IPS-18a (cell line): ENCODE results near the gene ABCB11.
"Not testable (repeated sequence)": the region's sequence is repeated elsewhere in the genome, so short reads cannot be mapped to it uniquely, and the experiment has no call there.

Experiments used
- H3K27ac ChIP-seq: one replicate; pipeline ENCODE4 v1.5.1; 2013; ENCODE audit warnings: low read length
- H3K27me3 ChIP-seq: one replicate; pipeline ENCODE4 v1.6.1; 2013; ENCODE audit warnings: mild to moderate bottlenecking, low read length; ENCODE audit not compliant: control insufficient read depth, insufficient read depth
- H3K36me3 ChIP-seq: one replicate; pipeline ENCODE4 v1.6.1; 2013; ENCODE audit warnings: low read depth, low read length; ENCODE audit not compliant: control insufficient read depth
- H3K4me1 ChIP-seq: one replicate; pipeline ENCODE4 v1.6.1; 2013; ENCODE audit warnings: low read depth, low read length; ENCODE audit not compliant: control insufficient read depth
- H3K4me3 ChIP-seq: one replicate; pipeline ENCODE4 v1.5.1; 2013; ENCODE audit warnings: low read length
- H3K9ac ChIP-seq: one replicate; pipeline ENCODE4 v1.6.1; 2013; ENCODE audit warnings: mild to moderate bottlenecking, low read length, moderate library complexity
- H3K9me3 ChIP-seq: one replicate; pipeline ENCODE4 v1.6.1; 2013; ENCODE audit warnings: low read depth, low read length; ENCODE audit not compliant: control insufficient read depth

The ABCB11 gene

DNA sequence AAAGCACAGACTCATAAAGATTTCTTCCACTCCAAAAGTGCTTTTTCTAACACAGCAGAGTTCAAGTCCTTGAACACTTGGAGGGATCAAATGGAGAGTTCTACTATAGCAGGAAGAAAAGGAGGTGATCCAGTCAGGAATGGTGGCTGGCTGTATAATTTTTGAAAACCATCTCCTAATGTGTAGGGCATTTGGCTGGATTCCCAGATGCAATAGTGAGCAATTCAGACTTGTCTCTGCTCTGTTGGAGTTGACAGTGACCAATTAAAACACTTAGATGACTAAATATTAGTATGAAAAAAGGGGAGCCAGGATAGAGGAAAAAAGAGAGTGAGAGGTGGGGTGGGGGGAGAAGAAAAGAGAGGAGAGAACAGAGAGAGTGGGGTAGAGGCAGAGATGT, 135.4 kb downstream of the ABCB11 start:
- Histone ChIP-seq H3K27me3 (peaks cover 14% of the 10 kb centered on the region), H3K4me3 (no peak overlapping the region), H3K27ac (no peak overlapping the region), H3K4me1 (no peaks in the 10 kb centered on the region), H3K9me3 (no peaks in the 10 kb centered on the region), H3K36me3 (no peaks in the 10 kb centered on the region), H3K9ac (no peak overlapping the region)

DNA sequence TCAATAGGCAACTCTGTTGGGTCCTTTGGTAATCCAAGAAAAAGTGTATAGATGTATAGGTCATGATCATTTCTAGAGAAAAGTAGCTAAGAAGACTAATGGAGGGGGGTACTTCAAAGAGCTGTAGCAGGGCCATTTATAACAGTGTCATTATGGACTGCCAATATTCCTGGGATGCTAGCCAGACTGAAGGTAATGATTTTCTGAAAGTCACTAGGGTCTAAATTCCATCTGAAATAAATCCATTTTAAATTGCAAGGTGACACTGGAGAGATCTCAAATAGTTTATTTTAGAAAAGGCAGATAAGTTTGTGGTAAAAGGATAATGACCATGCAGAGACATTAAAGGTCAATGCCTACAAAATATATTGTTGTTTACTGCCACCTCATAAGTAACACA, 136.4 kb downstream of the ABCB11 start:
- Histone ChIP-seq H3K36me3 (no peaks in the 10 kb centered on the region), H3K9ac (no peak overlapping the region), H3K27me3 (peaks cover 14% of the 10 kb centered on the region), H3K9me3 (no peaks in the 10 kb centered on the region), H3K4me1 (no peaks in the 10 kb centered on the region), H3K4me3 (no peak overlapping the region), H3K27ac (no peak overlapping the region)

DNA sequence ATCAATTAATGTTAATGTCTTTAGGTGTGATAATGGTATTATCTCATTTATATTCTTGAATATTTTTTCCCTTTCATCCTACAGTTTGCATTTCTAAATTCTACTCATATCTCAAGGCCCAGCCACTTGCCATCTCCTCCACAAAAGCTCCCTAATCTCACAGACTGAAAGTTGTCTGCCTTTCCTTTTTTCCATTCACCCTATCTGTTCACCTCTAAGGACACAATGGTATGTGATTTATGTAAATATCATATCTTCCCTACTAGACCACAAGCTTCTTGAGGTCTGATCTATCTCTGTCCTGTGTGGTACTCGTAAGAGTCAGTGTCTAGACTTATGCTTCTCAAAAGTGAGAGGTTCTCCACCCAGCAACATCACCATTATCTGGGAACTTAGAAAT, 137.0 kb downstream of the ABCB11 start:
- Histone ChIP-seq H3K4me1 (peaks cover 4% of the 10 kb centered on the region), H3K9me3 (no peaks in the 10 kb centered on the region), H3K36me3 (no peaks in the 10 kb centered on the region), H3K27ac (no peak overlapping the region), H3K27me3 (peaks cover 14% of the 10 kb centered on the region), H3K9ac (no peak overlapping the region), H3K4me3 (no peak overlapping the region)

- H3K27ac ChIP-seq, result no peak overlapping the region
- H3K9ac ChIP-seq, result no peak overlapping the region
- no peaks in the 10 kb centered on the region for H3K9me3 ChIP-seq
- H3K36me3 ChIP-seq, result peaks cover 3% of the 10 kb centered on the region
- H3K27me3 ChIP-seq, result peaks cover 14% of the 10 kb centered on the region
- peaks cover 4% of the 10 kb centered on the region for H3K4me1 ChIP-seq
- no peak overlapping the region for H3K4me3 ChIP-seq
These were observed 138.8 kb downstream of the ABCB11 start for GRCh38 chr2:168892327-168892726.

- Histone ChIP-seq H3K27ac (no peak within 1 kb of the TSS), H3K36me3 (peaks cover 7% of the 10 kb centered on the region), H3K27me3 (peaks cover 14% of the 10 kb centered on the region), H3K9ac (peak within 1 kb of the TSS; percentile 82), H3K4me3 (peak within 1 kb of the TSS; percentile 99), H3K4me1 (peaks cover 4% of the 10 kb centered on the region), H3K9me3 (no peaks in the 10 kb centered on the region)
These were observed 140.9 kb downstream of the ABCB11 start, which contains the start of gene SPC25 for GRCh38 chr2:168890006-168890782. Gene SPC25 (minus strand): TSS chr2:168890430. CDS start chr2:168889519, 911 bp downstream.

DNA sequence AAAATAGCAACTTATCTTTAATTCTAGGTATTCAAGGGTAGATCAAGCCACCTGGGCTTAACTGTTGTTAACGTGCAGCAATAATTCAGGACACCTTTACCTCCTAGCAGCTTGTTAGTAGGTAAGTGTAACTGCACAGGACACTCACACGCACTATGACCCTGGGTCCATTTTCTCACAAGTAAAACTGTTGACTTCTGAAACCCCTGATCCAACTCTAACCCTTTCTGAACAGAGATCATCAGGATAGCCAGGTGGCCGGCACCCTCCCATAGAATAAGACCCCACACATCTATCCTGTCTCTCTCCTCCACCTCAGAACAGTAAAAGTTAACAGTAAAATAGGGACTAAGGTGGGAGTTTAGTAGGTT, 141.5 kb downstream of the ABCB11 start:
- Histone ChIP-seq H3K9me3 (no peaks in the 10 kb centered on the region), H3K4me1 (peaks cover 4% of the 10 kb centered on the region), H3K9ac (peak overlapping the region; percentile 82), H3K27ac (no peak overlapping the region), H3K27me3 (peaks cover 14% of the 10 kb centered on the region), H3K36me3 (peaks cover 7% of the 10 kb centered on the region), H3K4me3 (peak overlapping the region; percentile 99)

DNA sequence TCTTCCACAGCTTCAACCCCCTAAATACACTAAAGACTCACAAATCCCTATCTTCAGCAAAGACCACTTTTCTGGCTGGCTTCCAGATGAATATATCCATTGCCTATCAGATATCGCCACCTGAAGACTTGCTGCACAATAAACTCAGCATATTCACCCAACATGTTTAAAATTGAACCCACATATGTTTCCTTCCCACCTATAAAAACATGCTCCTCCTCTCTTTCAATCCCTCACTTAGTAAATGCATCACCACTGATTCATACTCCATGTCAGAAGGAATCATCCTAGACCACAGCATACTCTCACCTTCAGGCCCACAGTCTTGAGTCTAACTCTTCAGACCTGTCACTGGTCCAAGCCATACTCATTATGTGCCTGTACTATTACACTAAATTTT, 146.1 kb downstream of the ABCB11 start:
- Histone ChIP-seq H3K9ac (no peak overlapping the region), H3K9me3 (no peaks in the 10 kb centered on the region), H3K4me1 (peaks cover 4% of the 10 kb centered on the region), H3K27me3 (no peaks in the 10 kb centered on the region), H3K27ac (no peak overlapping the region), H3K36me3 (peaks cover 12% of the 10 kb centered on the region), H3K4me3 (no peak overlapping the region)

GRCh38 chr2:168882163-168882562, 149.0 kb downstream of the ABCB11 start:
- H3K9ac ChIP-seq, H3K9me3 ChIP-seq, H3K36me3 ChIP-seq, H3K27ac ChIP-seq, H3K27me3 ChIP-seq, H3K4me1 ChIP-seq, H3K4me3 ChIP-seq: not testable (repeated sequence)

DNA sequence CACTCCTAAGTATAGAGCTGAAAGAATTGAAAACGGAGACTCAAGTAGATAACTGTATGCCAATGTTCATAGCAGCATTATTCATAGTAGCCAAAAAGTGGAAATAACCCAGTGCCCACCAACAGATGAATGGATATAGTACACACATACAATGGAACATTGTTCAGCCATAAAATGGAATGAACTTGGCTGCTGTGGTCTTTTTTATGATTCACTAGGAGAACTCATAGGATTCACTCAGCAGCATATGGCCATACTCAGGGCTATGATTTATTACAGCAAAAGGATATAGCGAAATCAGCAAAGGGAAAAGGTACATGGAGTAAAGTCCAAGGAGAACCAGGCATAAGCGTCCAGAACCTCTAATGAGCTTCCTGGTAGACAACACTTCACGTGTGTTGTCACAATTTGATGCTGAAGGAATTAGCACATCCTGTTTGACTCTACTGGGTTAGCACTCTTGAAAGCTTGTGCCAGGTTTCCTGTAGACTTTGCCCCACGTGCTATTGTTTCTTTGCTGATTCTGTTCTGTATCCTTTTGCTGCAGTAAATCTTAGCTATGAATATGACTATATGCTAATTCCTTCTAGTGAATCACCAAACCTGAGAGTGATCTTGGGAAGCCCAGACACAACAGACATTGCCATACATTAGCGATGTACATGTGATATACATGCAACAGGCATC, 156.6 kb downstream of the ABCB11 start:
- H3K36me3 ChIP-seq, result peaks cover 26% of the 10 kb centered on the region
- no peak overlapping the region for H3K4me3 ChIP-seq
- H3K27me3 ChIP-seq, result no peaks in the 10 kb centered on the region
- no peaks in the 10 kb centered on the region for H3K9me3 ChIP-seq
- no peak overlapping the region for H3K9ac ChIP-seq
- peaks cover 12% of the 10 kb centered on the region for H3K4me1 ChIP-seq
- no peak overlapping the region for H3K27ac ChIP-seq

- H3K36me3 ChIP-seq, result peaks cover 26% of the 10 kb centered on the region
- not testable (repeated sequence) for H3K4me1 ChIP-seq, H3K27me3 ChIP-seq
These were observed 160.3 kb downstream of the ABCB11 start for GRCh38 chr2:168870824-168871223.

More at GRCh38 chr2:168870824-168871223, 160.3 kb downstream of the ABCB11 start:
- not testable (repeated sequence) for H3K4me3 ChIP-seq, H3K9ac ChIP-seq, H3K27ac ChIP-seq, H3K9me3 ChIP-seq
